NCI-H526 (cell line): ENCODE results near the gene RBM14.
A peak's percentile ranks its signal among the peaks of the same experiment; 100 is the strongest.
"Not testable (repeated sequence)": the region's sequence is repeated elsewhere in the genome, so short reads cannot be mapped to it uniquely, and the experiment has no call there.

Experiments used
- DNase-seq, 2 experiments: peaks; one replicate each; lab custom pipeline; 2025; lab: John Stamatoyannopoulos, UW

RBM14 gene

DNA sequence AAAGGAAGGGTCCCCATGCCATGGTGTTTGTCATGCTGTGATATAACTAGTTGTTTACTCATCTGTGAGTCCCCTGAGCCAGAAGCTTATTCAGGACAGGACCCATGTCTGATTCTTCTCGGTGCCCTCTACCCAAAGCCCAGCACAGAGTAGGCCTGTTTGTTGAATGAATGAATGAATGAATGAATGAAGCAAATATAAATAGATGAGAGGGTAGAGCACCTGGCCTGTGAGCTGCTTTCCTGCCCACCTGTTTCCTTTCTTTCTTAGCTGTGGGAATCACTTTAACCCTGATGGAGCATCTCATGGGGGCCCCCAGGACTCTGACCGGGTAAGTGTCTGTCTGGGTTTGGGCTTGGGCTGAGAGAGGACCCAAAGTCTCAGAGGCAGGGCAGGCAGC, 16.2 kb upstream of the RBM14 start:
- no peak for DNase-seq

DNA sequence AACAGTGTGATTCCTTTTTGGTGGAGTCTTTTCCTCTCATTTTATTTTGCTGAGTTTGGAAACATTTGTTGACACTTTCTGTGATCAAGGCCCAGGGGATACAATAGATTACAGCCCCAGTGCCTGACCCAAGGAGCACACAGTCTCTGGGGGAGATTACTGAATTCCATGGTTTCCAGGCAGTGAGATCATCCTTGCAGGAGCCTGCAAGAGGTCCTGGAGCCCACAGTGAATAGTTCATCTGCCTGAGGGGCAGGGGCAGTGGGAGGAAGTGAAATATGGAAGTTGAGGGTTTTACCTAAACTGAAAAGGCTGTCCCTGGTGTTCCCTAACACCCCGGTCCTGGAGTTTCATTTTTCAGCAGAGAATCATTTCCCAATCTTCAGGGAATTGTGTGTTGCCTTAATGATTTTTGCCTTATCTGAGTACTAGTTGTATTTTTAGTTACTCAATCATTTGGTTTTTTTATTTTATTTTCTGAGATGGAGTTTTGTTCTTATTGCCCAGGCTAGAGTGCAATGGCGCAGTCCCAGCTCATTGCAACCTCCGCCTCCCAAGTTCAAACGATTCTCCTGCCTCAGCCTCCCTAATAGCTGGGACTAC, 15.7 kb upstream of the RBM14 start:
- DNase-seq, result no peak

DNA sequence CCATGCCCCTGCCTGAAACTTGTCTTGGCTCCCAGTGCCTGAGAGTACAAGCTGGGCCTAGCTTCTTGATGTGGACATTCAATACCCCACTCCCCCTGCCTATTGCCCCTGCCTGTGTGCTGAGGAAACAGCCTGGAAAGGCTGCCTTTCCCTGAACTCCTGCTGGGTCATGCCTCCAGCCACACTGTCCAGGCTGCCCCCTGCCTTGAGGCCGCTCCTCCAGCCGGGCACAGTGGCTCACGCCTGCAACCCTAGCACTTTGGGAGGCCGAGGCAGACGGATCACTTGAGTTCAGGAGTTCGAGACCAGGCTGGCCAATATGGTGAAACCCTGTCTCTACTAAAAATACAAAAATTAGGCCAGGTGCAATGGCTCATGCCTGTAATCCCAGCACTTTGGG, 13.4 kb upstream of the RBM14 start:
- DNase-seq, result no peak

DNA sequence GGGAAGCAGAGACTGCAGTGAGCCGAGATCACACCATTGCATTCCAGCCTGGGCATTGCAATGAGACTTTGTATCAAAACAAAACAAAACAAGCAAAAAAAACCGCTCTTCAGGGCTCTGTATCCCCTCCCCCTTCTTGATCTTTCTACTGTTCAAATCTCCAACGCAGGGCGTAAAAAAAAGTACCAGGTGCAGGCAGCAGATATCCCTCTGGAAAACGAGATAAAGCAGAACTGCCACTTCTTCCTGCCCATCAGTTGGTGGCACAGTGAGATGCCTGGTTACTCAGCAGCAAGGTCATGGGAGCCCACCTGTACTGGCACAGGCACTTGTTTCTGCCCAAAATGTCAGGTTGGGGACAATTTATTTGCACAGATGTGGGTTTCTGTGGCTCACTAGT, 12.3 kb upstream of the RBM14 start:
- no peak for DNase-seq

- not testable (repeated sequence) for DNase-seq
Measured at GRCh38 chr11:66606608-66607007, 9.8 kb upstream of the RBM14 start.

- DNase-seq, result no peak
Measured at GRCh38 chr11:66607126-66607834, 9.2 kb upstream of the RBM14 start.

DNA sequence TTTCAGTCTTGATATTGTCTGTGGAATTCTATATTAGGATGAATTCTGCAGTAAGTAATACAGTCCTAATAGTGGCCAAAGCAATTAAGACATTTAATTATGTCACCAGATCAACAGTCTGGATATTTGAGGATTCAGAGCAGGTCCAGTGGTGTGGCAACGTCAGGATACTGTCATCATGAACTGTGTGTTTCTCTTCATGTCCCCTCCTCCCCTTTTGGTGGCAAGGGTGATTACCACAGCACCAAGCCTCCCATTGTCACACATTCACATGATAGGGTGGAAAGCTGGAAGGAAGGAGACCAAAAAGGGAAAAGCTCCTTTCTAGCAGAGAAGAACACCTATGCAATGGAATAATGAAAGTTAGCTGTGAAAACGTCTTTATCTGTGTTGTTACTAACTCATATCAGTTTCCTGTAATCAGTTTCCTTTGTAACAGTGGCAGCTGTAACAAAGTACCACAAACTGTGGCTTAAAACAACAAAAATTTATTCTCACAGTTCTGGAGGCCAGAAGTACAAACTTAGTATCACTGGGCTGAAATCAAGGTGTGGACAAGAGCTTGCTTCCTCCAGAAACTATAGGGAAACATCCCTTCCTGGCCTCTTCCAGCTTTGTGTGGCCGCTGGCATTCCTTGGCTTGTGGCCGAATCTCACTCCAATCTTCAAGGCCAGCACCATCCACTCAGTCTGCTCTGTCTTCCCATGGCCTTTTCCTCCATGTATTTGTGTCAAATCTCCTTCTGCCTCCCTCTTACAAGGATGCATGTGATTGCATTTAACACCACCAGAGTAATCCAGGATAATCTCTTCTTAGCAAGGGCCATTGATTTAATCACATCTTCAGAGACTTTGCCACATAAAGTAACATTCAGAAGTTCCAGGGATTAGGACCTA, 6.5 kb upstream of the RBM14 start:
- DNase-seq, result no peak

- DNase-seq, result no peak
Measured at GRCh38 chr11:66612458-66612857, 4.0 kb upstream of the RBM14 start.

GRCh38 chr11:66614073-66614472, 2.4 kb upstream of the RBM14 start:
- no peak for DNase-seq

DNA sequence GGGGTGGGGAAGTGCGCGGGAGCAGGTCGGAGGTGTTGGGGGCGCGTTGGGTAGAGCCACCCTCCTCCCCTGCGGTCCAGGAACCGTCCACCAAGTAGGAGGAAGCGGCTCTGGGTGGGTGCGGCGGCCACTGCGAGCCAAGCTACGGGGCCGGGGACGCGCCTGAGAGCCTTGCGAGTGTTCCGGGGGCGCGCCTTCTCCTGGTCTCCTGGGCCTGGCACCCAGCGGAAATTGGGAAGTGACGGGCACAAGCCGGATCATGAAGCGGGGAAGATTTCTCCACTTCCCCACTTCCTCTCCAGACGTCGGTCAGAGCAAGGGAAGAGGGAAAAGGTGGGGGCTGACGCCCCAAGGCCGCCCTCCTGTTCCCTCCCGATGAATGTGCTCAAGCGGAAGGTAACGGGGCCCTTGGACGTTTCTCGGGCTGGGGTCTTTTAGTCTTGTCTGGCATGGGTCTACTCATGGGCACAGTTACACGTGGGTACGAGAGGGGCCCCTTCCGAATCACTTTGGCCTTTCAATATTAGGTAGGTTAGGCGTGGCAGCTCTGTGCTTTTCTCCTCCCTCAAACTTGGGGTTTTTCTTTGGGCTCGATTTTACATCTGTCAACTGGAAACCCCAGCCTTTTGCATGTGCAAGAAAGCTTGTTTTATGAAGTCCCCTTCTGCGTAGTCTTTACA, 865 bp downstream of the RBM14 start:
- peak; percentile 55 to 87 for DNase-seq

DNA sequence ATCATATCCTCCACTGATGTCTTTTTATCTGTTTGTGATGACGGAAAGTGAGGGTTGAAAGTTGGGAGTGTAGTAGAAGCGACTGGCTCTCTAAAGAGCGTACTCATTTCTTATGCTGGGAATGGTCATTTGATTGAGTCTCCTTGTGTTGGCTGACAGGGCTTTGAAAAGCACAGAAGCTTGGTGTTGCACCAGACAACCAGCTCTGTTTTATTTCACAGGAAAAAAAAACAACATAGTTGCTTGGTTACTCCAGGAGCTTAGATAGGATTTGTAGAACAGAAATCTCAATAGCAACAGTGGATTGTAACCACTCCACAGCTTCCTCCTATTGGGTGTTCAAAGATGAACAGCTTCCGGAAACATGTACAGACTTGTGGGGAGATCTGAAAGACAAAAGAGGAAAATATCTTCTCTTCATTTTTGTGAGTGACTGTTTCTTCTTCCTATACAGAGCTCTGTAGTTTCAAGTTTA, 2.7 kb downstream of the RBM14 start:
- no peak for DNase-seq

DNA sequence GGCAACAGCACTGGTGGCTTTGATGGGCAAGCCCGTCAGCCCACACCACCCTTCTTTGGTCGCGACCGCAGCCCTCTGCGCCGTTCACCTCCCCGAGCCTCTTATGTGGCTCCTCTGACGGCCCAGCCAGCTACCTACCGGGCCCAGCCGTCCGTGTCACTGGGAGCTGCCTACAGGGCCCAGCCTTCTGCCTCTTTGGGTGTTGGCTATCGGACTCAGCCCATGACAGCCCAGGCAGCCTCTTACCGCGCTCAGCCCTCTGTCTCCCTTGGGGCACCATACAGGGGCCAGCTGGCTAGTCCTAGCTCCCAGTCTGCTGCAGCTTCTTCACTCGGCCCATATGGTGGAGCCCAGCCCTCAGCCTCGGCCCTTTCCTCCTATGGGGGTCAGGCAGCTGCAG, 8.0 kb downstream of the RBM14 start:
- no peak for DNase-seq

DNA sequence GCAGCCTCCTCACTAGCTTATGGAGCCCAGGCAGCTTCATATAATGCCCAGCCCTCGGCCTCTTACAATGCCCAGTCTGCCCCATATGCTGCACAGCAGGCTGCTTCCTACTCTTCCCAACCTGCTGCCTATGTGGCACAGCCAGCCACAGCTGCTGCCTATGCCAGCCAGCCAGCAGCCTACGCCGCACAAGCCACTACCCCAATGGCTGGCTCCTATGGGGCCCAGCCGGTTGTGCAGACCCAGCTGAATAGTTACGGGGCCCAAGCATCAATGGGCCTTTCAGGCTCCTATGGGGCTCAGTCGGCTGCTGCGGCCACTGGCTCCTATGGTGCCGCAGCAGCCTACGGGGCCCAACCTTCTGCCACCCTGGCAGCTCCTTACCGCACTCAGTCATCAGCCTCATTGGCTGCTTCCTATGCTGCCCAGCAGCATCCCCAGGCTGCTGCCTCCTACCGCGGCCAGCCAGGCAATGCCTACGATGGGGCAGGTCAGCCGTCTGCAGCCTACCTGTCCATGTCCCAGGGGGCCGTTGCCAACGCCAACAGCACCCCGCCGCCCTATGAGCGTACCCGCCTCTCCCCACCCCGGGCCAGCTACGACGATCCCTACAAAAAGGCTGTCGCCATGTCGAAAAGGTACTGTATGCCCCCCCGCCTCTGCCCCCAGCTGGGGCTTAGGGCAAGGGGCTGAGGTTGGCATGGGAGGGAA, 8.8 kb downstream of the RBM14 start:
- no peak for DNase-seq

GRCh38 chr11:66625752-66626149, 9.3 kb downstream of the RBM14 start:
- no peak for DNase-seq

- no peak for DNase-seq
Measured at GRCh38 chr11:66626382-66626781, 10.0 kb downstream of the RBM14 start.

DNA sequence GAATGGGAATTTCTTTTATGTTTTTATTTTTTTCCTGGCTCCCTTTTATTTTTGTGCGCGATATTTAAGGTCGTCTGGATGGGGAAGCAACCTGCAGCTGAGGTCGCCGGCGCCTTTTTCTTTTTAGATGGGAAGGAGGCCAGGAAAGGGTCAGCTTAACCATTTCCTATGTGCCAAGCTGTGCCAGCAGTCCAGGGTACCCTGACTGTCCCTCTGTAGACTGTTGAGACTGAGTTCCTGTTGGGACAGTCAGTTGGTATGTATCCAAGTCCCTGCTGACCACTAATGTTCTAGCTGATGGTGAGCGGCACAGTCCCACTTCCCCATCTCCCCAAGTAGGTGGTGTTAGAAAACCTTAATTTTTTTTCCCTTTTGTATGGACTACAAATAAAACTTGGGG, 10.5 kb downstream of the RBM14 start:
- DNase-seq, result no peak

DNA sequence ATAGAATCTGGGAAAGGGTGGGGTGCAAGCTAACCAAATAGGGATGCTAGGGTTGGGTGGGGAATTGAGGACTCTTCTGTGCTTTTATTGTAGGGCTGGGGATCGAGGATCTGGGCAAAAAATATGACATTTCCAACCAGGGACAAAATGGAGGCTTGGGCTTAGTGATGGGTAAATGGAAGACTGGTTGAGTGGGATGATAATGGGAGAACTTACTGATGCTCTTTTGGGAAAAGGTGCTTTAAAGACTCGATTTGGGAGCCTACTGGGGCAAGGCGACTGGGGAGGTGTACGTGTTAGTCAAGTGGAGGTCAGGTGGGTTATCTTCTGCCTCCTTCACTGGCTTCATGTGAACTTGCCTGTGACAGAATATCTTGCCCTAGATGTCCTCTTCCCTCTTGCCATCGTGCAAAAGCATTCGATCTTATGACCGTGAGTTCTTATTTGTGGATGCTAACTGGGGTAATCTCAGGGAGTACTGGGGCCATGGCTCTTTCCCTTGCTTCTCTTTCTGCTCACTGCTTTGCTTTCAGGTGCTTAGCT, 11.7 kb downstream of the RBM14 start:
- DNase-seq, result no peak

DNA sequence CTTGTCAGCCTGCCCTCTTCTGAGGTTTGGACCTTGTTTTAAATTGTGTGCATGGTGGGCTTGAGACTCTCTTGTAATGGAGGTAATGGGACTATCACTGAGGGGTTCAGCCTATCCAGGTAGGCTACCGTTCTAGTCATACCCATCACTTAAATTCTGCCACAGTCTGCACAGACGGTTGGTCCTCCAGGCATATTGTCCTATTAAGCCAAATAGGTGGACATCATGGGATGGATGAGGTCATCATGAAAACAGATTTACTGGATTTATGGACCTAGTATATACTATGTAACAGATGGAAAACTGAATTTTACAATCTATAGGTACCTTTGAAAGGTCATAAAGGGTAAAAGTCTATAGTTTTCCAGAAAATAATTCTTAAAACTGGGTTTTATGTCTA, 12.9 kb downstream of the RBM14 start:
- DNase-seq, result no peak

- DNase-seq, result no peak
Measured at GRCh38 chr11:66631883-66632282, 15.5 kb downstream of the RBM14 start.

- DNase-seq, result no peak
Measured at GRCh38 chr11:66632952-66633351, 16.5 kb downstream of the RBM14 start.

- no peak for DNase-seq
Measured at GRCh38 chr11:66636411-66636810, 20.0 kb downstream of the RBM14 start.
